ENCODE measurements around the gene ZNF749.
"Not testable (repeated sequence)": the region's sequence is repeated elsewhere in the genome, so short reads cannot be mapped to it uniquely, and the experiment has no call there.

ZNF749 gene

GRCh38 chr19:57477191-57478008 is 42.3 kb downstream of the ZNF749 start, which contains the start of gene ZNF772:
TSS of gene ZNF772 (minus strand) at chr19:57477566. CDS start at chr19:57477309, 257 bp downstream.
- Histone ChIP-seq H3K4me3 (ENCODE audit: low read length) (peak within 1 kb of the TSS; percentile 94), H3K9me3 (ENCODE audit: insufficient read depth, low read depth, low read length) (peaks cover 78% of the 10 kb centered on the region), H3K27ac (ENCODE audit: low read length) (peak within 1 kb of the TSS; percentile 76), H3K4me1 (ENCODE audit: insufficient read depth, low read length) (0 out of 2 replicates have a peak, but pooled peaks cover 4% of the 10 kb centered on the region), H3K36me3 (ENCODE audit: insufficient read depth, low read depth, low read length) (peaks cover 38% of the 10 kb centered on the region), H3K9ac (ENCODE audit: low read depth, low read length) (peak within 1 kb of the TSS; percentile 88), H3K27me3 (ENCODE audit: insufficient read depth, low read length) (no peaks in the 10 kb centered on the region)

- Histone ChIP-seq H3K9ac (ENCODE audit: low read depth, low read length) (peak within 1 kb of the TSS; percentile 82; the same call in 1 of the 2 replicates), H3K4me3 (ENCODE audit: low read length) (peak within 1 kb of the TSS; percentile 78), H3K9me3 (ENCODE audit: insufficient read depth, low read depth, low read length) (peaks cover 16% of the 10 kb centered on the region; the same call in 1 of the 2 replicates), H3K36me3 (ENCODE audit: insufficient read depth, low read depth, low read length) (peaks cover 22% of the 10 kb centered on the region)
- H3K27me3 ChIP-seq (ENCODE audit: insufficient read depth, low read length); H3K27ac ChIP-seq (ENCODE audit: low read length); H3K4me1 ChIP-seq (ENCODE audit: insufficient read depth, low read length): not testable (repeated sequence)
These were observed 52.6 kb downstream of the ZNF749 start, which contains the start of gene ZNF419 for GRCh38 chr19:57487477-57488298. TSS of gene ZNF419 (plus strand) at chr19:57487750. CDS start at chr19:57487951, 201 bp downstream.

DNA sequence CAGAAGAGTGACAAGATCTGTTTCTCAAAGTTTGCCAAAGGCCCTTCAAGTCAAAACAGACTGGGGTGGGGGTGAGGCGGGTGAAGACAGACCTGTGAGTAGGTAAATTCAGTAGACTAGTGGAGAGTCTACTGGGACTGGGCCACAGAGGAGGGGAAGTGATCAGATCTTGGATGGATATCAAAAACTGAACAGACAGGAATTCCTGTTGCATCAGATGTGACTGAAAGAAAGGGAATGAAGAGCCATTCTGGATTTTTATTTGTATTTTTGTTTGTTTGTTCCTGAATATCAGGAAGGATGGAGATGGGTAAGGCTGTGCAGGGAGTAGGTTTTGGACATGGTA is 53.1 kb downstream of the ZNF749 start:
- H3K36me3 ChIP-seq (ENCODE audit: insufficient read depth, low read depth, low read length) = peaks cover 28% of the 10 kb centered on the region
- peaks cover 16% of the 10 kb centered on the region; the same call in 1 of the 2 replicates for H3K9me3 ChIP-seq (ENCODE audit: insufficient read depth, low read depth, low read length)
- H3K4me1 ChIP-seq (ENCODE audit: insufficient read depth, low read length); H3K27me3 ChIP-seq (ENCODE audit: insufficient read depth, low read length); H3K27ac ChIP-seq (ENCODE audit: low read length): not testable (repeated sequence)
- H3K9ac ChIP-seq (ENCODE audit: low read depth, low read length) = peak overlapping the region; percentile 51; the same call in 1 of the 2 replicates
- H3K4me3 ChIP-seq (ENCODE audit: low read length) = peak overlapping the region; percentile 63

Data from iPS-20b (cell line).